KOPT-K1 (cell line): ENCODE data around the gene SPATA46.

ENCODE experiments used
- H3K27ac ChIP-seq: fragments of 200-600 bp; sonication (generic); 2 replicates; pipeline ENCODE4 v1.5.1; 2016; ENCODE audit warnings: antibody characterized with exemption, mild to moderate bottlenecking, low read depth, low read length; ENCODE audit not compliant: poor library complexity, severe bottlenecking
- H3K36me3 ChIP-seq: fragments of 200-600 bp; sonication (generic); 2 replicates; pipeline ENCODE4 v1.5.1; 2017; ENCODE audit warnings: antibody characterized with exemption, mild to moderate bottlenecking, low read length, moderate library complexity; ENCODE audit not compliant: insufficient read depth
- H3K9me3 ChIP-seq: fragments of 200-600 bp; sonication (generic); 2 replicates; pipeline ENCODE4 v1.5.1; 2017; ENCODE audit warnings: antibody characterized with exemption, low read length, mild to moderate bottlenecking; ENCODE audit not compliant: insufficient read depth, poor library complexity, severe bottlenecking

SPATA46 gene

GRCh38 chr1:162385702-162386101, 9.0 kb upstream of the SPATA46 start:
- Histone ChIP-seq H3K36me3 (no peaks in the 10 kb centered on the region), H3K9me3 (no peaks in the 10 kb centered on the region), H3K27ac (no peak overlapping the region)

- H3K27ac ChIP-seq: no peak overlapping the region
- H3K9me3 ChIP-seq: no peaks in the 10 kb centered on the region
- H3K36me3 ChIP-seq: no peaks in the 10 kb centered on the region
Measured at GRCh38 chr1:162385280-162385623, 8.6 kb upstream of the SPATA46 start.

GRCh38 chr1:162384601-162385279, 8.1 kb upstream of the SPATA46 start:
- Histone ChIP-seq H3K9me3 (no peaks in the 10 kb centered on the region), H3K27ac (no peak overlapping the region), H3K36me3 (no peaks in the 10 kb centered on the region)

- no peak overlapping the region for H3K27ac ChIP-seq
- no peaks in the 10 kb centered on the region for H3K36me3 ChIP-seq
- H3K9me3 ChIP-seq: no peaks in the 10 kb centered on the region
Measured at GRCh38 chr1:162384116-162384515, 7.5 kb upstream of the SPATA46 start.

GRCh38 chr1:162383516-162383915, 6.9 kb upstream of the SPATA46 start:
- H3K27ac ChIP-seq: no peak overlapping the region
- no peaks in the 10 kb centered on the region for H3K9me3 ChIP-seq
- H3K36me3 ChIP-seq: no peaks in the 10 kb centered on the region

- Histone ChIP-seq H3K27ac (no peak overlapping the region), H3K9me3 (no peaks in the 10 kb centered on the region), H3K36me3 (no peaks in the 10 kb centered on the region)
Measured at GRCh38 chr1:162383091-162383490, 6.4 kb upstream of the SPATA46 start.

- Histone ChIP-seq H3K27ac (no peak overlapping the region), H3K9me3 (no peaks in the 10 kb centered on the region), H3K36me3 (no peaks in the 10 kb centered on the region)
Measured at GRCh38 chr1:162381941-162382750, 5.5 kb upstream of the SPATA46 start.

GRCh38 chr1:162381383-162381782, 4.7 kb upstream of the SPATA46 start, which contains the start of gene C1orf226:
C1orf226 (plus strand) TSS chr1:162381728; CDS start chr1:162381902, 174 bp downstream.
- no peak within 1 kb of the TSS for H3K27ac ChIP-seq
- H3K36me3 ChIP-seq: no peaks in the 10 kb centered on the region
- no peaks in the 10 kb centered on the region for H3K9me3 ChIP-seq

GRCh38 chr1:162380061-162380846, 3.6 kb upstream of the SPATA46 start:
- H3K27ac ChIP-seq: no peak overlapping the region
- H3K36me3 ChIP-seq: no peaks in the 10 kb centered on the region
- no peaks in the 10 kb centered on the region for H3K9me3 ChIP-seq

- no peaks in the 10 kb centered on the region for H3K36me3 ChIP-seq
- H3K9me3 ChIP-seq: no peaks in the 10 kb centered on the region
- no peak overlapping the region for H3K27ac ChIP-seq
Measured at GRCh38 chr1:162375463-162375862, 1.2 kb downstream of the SPATA46 start.

- H3K27ac ChIP-seq: no peak overlapping the region
- H3K36me3 ChIP-seq: no peaks in the 10 kb centered on the region
- no peaks in the 10 kb centered on the region for H3K9me3 ChIP-seq
Measured at GRCh38 chr1:162374406-162374805, 2.2 kb downstream of the SPATA46 start.

GRCh38 chr1:162373541-162374260, 3.0 kb downstream of the SPATA46 start:
- no peaks in the 10 kb centered on the region for H3K9me3 ChIP-seq
- no peak overlapping the region for H3K27ac ChIP-seq

GRCh38 chr1:162373072-162373427, 3.6 kb downstream of the SPATA46 start:
- no peaks in the 10 kb centered on the region for H3K36me3 ChIP-seq
- no peaks in the 10 kb centered on the region for H3K9me3 ChIP-seq
- H3K27ac ChIP-seq: no peak overlapping the region

More at GRCh38 chr1:162373541-162374260, 3.0 kb downstream of the SPATA46 start:
- H3K36me3 ChIP-seq: no peaks in the 10 kb centered on the region

- H3K9me3 ChIP-seq: no peaks in the 10 kb centered on the region
- H3K36me3 ChIP-seq: no peaks in the 10 kb centered on the region
- no peak overlapping the region for H3K27ac ChIP-seq
Measured at GRCh38 chr1:162372159-162373071, 4.2 kb downstream of the SPATA46 start.
